ENCODE data around the gene FAM200B. TPM values are rescaled to one million over a fixed set of nuclear protein-coding genes. Genes with fewer than 3 reads are reported as not detected.

Gene FAM200B
- 52.2 and 54.0 TPM in 2 replicates for total RNA-seq
- polyA plus RNA-seq: 51.8 and 64.2 TPM in 2 replicates

DNA sequence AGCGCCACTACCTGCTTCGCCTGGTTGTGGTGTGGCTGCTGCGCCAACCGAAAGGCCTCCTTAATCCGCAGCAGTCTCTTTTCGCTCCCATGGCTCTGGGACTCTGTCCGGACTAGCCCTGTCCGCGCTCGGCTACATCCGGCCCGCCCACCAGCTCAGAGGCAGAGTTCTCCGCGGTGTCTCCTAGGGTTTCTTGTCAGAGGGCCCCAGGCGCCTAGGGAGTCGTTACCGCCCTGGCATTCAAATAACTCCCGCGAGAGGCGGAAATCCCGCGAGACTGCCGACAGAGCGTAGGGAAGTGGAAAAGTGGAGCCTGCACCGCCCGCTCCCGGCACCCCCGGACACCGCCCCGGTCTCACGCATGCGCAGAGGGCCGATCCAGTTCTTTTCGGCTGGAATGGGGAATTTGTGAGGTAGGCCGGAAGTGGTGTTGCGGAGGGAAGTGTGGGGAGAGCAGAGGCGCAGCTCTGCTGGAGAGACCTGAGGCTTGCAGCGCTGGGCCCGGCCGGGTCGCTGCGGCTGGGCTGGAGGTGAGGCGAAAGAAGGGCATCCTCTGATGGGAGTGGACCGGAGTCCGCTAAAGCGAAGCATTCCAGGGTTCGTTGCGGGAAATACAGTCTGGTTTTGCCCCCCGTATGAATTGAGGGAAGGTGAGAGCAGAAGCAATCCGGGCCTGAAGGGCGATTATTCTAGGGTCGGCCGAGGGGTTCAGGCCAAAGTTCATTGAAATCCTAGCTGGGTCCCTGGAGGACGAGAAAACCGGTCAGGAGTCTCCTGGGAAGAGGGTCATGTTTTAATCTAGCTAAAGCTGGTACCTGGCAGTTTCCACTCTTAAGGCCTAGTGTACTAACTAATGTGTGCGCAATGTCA is at the start of gene FAM200B:
TSS of gene FAM200B (plus strand) at position 456 of the 870 bp plus-strand sequence. CDS start 5,151 bp downstream, outside the sequence.
- Histone ChIP-seq H3K4me1 (ENCODE audit: insufficient read depth) (peaks cover 12% of the 10 kb centered on the region), H2AFZ (peak within 1 kb of the TSS; percentile 61), H4K20me1 (ENCODE audit: insufficient read depth, poor library complexity, severe bottlenecking) (no peaks in the 10 kb centered on the region), H3K27me3 (no peaks in the 10 kb centered on the region), H3K27ac (peak within 1 kb of the TSS; percentile 98), H3K4me2 (peak within 1 kb of the TSS; percentile 89), H3K79me2 (peaks cover 59% of the 10 kb centered on the region), H3K9me2 (replicated peaks; ENCODE audit: insufficient read depth) (no peaks in the 10 kb centered on the region), H3K9me3 (ENCODE audit: low read depth) (no peaks in the 10 kb centered on the region), H3K4me3 (peak within 1 kb of the TSS; percentile 61), H3K36me3 (replicated peaks; ENCODE audit: insufficient read depth, low read depth) (no peaks in the 10 kb centered on the region)
- 1% methylated on average over 56 of the region's 56 CpGs for WGBS (ENCODE audit: low lambda C conversion rate, missing lambda C conversion rate)
- TF ChIP-seq, protein P1, sequence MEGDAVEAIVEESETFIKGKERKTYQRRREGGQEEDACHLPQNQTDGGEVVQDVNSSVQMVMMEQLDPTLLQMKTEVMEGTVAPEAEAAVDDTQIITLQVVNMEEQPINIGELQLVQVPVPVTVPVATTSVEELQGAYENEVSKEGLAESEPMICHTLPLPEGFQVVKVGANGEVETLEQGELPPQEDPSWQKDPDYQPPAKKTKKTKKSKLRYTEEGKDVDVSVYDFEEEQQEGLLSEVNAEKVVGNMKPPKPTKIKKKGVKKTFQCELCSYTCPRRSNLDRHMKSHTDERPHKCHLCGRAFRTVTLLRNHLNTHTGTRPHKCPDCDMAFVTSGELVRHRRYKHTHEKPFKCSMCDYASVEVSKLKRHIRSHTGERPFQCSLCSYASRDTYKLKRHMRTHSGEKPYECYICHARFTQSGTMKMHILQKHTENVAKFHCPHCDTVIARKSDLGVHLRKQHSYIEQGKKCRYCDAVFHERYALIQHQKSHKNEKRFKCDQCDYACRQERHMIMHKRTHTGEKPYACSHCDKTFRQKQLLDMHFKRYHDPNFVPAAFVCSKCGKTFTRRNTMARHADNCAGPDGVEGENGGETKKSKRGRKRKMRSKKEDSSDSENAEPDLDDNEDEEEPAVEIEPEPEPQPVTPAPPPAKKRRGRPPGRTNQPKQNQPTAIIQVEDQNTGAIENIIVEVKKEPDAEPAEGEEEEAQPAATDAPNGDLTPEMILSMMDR (IDR thresholded peaks at IDR 0.05; ENCODE audit: poor library complexity): peak; percentile 2
- no peak for TF ChIP-seq EZH2 (IDR thresholded peaks at IDR 0.05; ENCODE audit: borderline replicate concordance)
- DNase-seq (ENCODE audit: low spot score): peak; percentile 99

DNA sequence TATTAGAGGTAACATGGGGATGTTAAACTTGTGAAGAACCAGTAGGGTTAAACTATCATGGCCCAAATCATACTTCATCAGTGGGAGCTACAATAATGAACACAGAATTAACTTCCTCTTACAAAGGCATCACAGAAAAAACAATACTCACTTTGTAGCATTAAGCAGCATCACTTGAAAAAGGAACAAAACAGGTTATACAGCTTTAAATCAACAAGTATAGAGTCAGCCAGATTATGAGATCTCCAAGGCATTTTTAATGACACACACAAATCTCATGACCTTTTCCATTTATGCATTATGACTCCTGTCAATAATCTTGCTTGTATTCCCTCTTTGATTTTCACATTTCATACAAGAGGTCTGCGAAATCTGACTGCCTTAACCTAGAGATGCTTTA is 44.8 kb upstream of the FAM200B start:
- H3K9me2 ChIP-seq (replicated peaks; ENCODE audit: insufficient read depth): no peaks in the 10 kb centered on the region

DNA sequence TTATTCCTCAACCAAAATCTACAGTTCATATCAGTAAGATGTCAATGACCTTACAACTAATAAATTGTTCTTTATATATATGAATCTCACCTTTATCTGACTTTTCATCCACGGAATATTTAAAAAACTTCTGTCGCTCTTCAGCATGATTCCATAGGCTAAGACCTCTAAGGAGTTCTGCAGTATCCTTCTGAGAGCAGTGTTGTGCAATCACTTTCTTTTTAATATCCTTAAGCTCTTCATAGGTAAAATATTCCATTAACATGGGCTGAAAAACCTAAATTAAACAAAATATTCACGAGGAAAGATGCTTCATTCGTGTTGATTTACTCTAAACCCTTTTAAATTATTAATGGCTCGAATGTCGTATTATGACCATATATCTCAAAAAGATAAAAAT is 43.2 kb upstream of the FAM200B start:
- TF ChIP-seq, protein P1 (IDR thresholded peaks at IDR 0.05; ENCODE audit: poor library complexity): no peak
- TF ChIP-seq EZH2 (IDR thresholded peaks at IDR 0.05; ENCODE audit: borderline replicate concordance): no peak
- TF ChIP-seq EZH2phosphoT487 (IDR thresholded peaks at IDR 0.05; ENCODE audit: low read depth, severe bottlenecking, unreplicated experiment): no peak
- Histone ChIP-seq H3K79me2 (peaks cover 76% of the 10 kb centered on the region), H2AFZ (no peak overlapping the region), H3K4me1 (ENCODE audit: insufficient read depth) (no peaks in the 10 kb centered on the region), H3K27me3 (no peaks in the 10 kb centered on the region), H3K4me3 (no peak overlapping the region), H3K9me2 (replicated peaks; ENCODE audit: insufficient read depth) (no peaks in the 10 kb centered on the region), H4K20me1 (ENCODE audit: insufficient read depth, poor library complexity, severe bottlenecking) (peaks cover 17% of the 10 kb centered on the region), H3K27ac (no peak overlapping the region), H3K4me2 (no peak overlapping the region), H3K36me3 (replicated peaks; ENCODE audit: insufficient read depth, low read depth) (peaks cover 4% of the 10 kb centered on the region), H3K9me3 (ENCODE audit: low read depth) (no peaks in the 10 kb centered on the region)
- no peak for DNase-seq (ENCODE audit: low spot score)
- 94% methylated on average over 6 of the region's 6 CpGs for WGBS (ENCODE audit: low lambda C conversion rate, missing lambda C conversion rate)

More for the DNA sequence above, 44.8 kb upstream of the FAM200B start:
- Histone ChIP-seq H3K9me3 (ENCODE audit: low read depth) (no peaks in the 10 kb centered on the region), H3K27me3 (no peaks in the 10 kb centered on the region), H2AFZ (no peak overlapping the region), H3K27ac (no peak overlapping the region), H3K4me1 (ENCODE audit: insufficient read depth) (no peaks in the 10 kb centered on the region), H3K36me3 (replicated peaks; ENCODE audit: insufficient read depth, low read depth) (peaks cover 4% of the 10 kb centered on the region), H3K4me2 (no peak overlapping the region), H3K4me3 (no peak overlapping the region), H3K79me2 (peaks cover 62% of the 10 kb centered on the region), H4K20me1 (ENCODE audit: insufficient read depth, poor library complexity, severe bottlenecking) (peaks cover 4% of the 10 kb centered on the region)
- 100% methylated on average over 1 of the region's 1 CpG for WGBS (ENCODE audit: low lambda C conversion rate, missing lambda C conversion rate)
- no peak for TF ChIP-seq EZH2phosphoT487 (IDR thresholded peaks at IDR 0.05; ENCODE audit: low read depth, severe bottlenecking, unreplicated experiment)
- TF ChIP-seq, protein P1 (IDR thresholded peaks at IDR 0.05; ENCODE audit: poor library complexity): no peak
- no peak for TF ChIP-seq EZH2 (IDR thresholded peaks at IDR 0.05; ENCODE audit: borderline replicate concordance)
- no peak for DNase-seq (ENCODE audit: low spot score)

All from hepatocyte (in vitro differentiated cells).